ACHN (cell line): ENCODE results near the gene SFMBT2.

Source experiments
- DNase-seq: peaks from one replicate; pipeline ENCODE4 v3.0.0-alpha.2; 2015
- in situ Hi-C: cut with HindIII; loops from 2 replicates; pipeline ENCODE4 v1.10.0; 2017; ENCODE audit warnings: low sequenced_read_pairs, low pct_ligation_motif_present, low pct_unique_long_range_greater_than_20kb

The SFMBT2 gene

DNA sequence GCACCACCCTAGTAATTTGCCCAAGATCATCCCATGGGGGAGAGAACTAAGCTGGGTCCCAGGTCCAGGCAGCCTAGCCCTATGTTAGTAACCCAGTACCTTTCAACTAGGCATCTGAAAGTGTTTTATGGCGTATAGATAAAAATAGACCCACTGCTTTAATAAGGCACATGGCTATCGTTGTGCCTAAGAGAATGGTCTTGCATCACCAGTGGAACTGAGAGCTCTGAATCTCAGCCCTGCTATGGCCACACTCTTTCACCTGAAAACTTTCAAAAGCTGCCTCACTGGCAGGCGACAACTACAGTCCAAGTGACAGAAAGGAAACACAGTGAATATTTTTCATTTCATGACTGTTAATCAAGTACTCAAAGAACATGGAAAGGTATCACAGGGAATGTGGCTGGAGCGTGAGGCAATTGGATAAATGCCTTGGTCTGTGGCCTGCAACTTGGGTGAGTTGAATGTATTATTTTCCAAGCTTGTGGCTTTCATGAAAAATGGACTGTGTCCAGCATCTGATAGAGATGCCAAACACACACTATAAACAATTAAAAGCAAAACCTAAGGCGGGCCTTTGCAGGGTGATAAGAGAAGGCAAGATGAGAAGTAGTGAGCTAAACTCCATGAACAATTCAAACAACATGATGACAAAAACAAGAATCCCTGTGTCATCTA lies 18.0 kb upstream of the SFMBT2 start:
- DNase-seq = no peak
- in situ Hi-C loops = no loop called here

- no peak for DNase-seq
- in situ Hi-C loops = no loop called here
These were observed 15.5 kb upstream of the SFMBT2 start for GRCh38 chr10:7426349-7426748.

DNA sequence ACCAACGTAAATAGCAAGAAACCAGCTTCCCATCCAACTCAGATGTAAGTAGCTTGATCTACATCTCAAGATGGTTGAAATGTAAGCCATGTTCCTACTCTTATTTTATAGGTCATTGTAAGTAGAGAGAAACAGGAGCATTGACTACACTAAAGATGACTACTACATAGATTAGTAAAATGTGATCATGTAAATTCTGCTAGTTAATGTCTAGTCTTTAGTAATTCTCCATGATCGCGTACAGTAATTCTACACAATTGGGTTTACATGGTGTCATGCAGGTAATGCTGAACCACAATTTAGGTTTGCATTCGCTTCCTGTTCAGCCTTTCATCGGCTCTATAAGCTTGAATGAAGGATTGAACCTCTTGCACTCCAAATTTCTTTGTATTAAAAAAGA lies 14.9 kb upstream of the SFMBT2 start:
- in situ Hi-C loops = no loop called here
- DNase-seq = no peak

DNA sequence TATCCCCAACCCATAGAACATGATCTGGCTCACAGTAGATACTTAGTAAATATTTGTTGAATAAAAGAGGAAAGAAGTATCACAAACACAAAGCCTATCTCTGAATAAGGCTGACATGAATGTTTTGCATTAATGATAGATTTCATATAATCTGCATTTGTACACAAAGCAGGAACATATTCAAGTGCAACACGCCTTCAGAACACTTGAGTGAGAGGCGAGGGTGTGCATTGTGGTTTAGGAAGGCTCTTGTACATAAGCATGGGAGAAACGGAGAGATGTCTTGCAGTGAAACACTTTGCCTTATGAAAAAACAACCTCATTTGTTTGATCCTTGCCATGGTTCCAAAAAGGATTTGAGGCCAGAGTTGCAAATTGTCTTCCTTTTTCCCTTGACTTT lies 14.1 kb upstream of the SFMBT2 start:
- DNase-seq = no peak
- in situ Hi-C loops = no loop called here

DNA sequence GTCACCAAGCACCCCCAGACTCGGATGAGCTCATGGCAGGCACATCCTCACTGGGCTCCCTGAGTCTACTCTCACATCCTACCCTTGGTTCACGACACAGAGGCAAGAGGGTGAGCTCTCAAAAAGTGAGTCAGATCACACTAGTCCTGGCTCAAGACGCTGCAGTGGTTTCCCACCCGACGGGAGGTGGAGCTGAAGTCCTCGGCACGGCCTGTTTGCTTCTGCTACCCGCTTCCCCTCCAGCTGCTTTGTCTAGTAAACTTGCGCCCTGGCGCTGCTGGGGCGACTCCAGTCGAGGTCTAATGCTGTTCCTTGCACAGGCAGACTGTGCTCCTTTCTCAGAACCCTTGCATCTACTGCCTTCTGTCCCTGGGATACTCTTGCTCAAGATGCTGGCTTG lies 13.5 kb upstream of the SFMBT2 start:
- in situ Hi-C loops = no loop called here

GRCh38 chr10:7423521-7423920 lies 12.7 kb upstream of the SFMBT2 start:
- DNase-seq = no peak
- in situ Hi-C loops = no loop called here

More for the DNA sequence above, 13.5 kb upstream of the SFMBT2 start:
- DNase-seq = no peak

DNA sequence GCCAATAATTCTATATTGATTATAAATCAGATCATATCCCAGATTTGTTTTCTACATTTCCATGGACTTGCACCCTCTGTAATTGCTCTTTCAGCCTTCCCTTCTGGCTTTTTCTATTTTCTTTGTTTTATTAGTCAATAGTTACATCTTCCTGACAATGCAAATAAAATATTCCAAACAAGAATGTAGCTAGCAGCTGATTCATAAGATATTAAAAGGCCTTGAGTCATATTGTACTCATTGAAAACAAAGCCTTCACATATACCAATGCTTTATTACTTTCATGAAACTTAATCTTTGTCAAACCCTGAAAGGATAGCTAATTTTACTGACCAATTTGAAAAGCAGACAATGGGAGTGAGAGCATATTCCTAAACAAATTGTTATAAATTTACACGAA lies 10.7 kb upstream of the SFMBT2 start:
- in situ Hi-C loops = no loop called here
- no peak for DNase-seq

DNA sequence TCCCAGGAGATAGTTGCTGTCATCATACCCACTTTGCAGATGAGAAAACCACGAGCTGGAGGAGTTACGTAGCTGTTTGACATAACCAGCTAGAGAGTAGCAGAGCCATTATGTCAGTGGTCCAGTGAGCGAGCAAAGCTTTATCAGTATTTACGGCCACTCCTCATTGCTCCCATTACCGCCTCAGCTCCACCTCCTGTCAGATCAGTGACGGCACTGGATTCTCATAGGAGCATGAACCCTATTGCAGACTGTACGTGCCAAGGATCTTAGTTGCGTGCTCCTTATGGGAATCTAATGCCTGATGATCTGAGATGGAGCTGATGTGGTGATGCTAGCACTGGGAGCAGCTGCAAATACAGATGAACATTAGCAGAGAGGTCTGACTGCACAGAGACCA lies 9.2 kb upstream of the SFMBT2 start:
- DNase-seq = no peak
- in situ Hi-C loops = no loop called here

- no peak for DNase-seq
- in situ Hi-C loops = no loop called here
These were observed 7.0 kb upstream of the SFMBT2 start for GRCh38 chr10:7417807-7418206.

GRCh38 chr10:7417103-7417623 lies 6.3 kb upstream of the SFMBT2 start:
- DNase-seq = peak; percentile 28
- in situ Hi-C loops = no loop called here

DNA sequence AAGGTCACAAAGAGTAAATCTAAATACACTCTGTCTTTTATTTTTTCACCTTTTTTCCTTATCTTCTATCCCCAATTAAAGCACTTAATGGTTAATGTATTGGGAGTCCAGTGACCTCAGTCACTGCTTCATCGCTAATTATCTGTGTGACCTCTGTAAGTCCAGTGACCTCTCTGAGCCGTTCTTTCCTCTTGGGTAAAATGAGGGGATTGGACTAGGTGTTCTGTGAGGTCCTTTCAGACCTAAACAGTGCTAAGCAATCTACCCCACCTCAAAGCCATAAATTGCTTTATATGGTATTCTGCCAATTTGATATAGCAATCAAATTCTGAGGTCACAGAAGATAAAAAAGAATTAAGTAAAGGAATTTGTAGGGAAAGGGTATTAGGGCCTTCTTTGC lies 3.9 kb upstream of the SFMBT2 start:
- DNase-seq = no peak
- in situ Hi-C loops = no loop called here

DNA sequence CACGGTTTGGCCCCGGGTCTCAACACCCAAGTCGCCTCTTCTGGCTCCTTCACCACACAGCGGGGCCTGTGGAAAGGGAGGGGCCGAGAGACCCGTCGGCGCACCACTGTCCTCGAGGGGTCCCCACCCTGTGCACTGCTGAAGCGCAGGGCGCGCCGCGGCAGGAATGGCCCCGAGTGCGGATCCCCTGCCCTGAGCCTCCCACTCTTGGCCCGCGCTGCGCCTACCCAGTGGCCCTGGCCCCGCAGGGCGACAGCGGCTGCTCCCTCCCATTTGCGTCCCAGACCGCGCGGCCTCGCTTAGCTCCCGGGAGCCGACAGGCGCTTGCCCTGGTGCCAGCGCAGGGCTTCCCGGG lies 2.1 kb upstream of the SFMBT2 start:
- in situ Hi-C loops = no loop called here

DNA sequence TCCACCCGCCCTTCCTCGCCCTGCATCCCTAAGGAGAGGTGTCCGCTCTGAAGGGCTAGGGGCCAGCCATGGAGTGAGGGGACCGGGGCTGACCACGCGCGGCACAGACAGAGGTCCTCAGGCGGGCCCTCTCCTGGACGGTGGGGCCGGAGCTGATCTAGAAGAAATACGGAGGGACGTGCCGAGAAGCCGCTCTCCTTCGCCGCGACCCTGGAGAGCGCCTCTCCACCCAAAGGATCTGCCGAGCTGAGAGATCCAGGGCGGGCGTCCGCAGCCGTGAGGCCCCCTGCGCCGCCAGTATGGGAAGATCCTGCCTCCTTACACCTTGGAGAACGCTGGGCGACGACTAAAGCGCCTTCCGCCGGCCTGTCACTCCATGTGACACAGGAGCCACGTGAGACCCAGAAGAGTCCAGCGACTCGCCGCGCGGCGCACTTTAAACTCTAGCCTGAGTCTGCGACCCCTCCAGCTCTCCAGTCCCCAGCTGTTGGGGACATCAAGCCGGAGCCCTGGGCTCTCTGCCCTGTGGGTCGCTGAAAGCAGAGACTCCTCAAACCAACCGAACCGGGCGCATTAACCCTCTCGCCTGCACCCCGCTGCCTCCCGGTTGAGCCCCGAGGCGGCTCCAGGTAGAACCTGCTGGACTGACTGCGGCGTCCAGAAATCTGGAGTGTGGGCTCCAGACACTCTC lies 1.5 kb upstream of the SFMBT2 start:
- no peak for DNase-seq
- in situ Hi-C loops = no loop called here

More for the DNA sequence above, 2.1 kb upstream of the SFMBT2 start:
- no peak for DNase-seq

DNA sequence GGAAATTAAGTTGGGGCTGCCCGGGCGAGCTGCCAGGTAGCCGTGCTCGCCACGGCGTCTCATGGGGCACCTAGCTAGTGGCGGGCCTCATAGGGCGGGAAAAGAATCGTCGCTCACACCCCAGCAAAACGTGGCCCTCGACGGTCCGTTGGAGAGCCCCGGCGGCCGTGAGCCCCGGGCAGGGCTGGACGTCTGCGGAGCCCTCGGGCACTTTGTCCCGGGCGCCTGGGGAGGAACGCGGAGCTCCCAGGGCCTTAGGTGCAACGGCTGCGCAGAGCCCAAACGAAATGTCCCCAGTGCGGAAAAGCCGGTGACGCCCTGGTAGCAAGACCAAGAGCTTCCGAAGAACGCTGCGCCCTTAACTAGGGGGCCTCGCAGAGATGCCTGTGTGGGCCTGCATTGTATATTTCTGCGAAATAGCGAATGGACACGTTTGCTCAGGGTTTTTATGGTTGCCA lies 866 bp upstream of the SFMBT2 start:
- in situ Hi-C loops = no loop called here
- no peak for DNase-seq

DNA sequence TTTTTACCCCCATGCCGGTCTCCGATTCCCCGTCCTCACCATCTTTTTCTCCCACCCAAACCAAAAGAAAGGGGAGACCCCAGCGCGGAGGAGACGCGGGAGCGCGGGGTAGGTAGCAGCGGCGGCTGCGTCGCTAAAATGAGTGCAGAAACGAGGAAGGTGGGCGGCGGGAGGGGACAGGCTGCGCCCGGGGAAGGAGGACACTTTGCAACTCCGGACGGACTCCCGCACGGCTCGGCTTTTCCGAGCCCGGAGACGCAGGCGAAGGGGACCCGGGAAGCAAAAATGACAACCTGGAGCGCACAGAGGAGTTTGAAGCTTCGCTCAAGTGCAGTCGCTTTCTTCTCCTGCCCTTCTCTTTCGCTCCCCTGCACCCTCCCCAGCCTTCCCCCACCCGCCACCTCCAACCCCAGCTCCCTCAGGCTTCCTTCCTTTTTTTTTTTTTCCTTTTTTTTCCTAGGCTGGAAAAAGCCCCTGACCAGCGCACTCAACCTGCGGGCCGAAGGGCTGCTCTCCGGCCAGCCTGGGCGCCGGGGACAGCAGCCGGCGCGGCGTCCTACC lies 453 bp downstream of the SFMBT2 start:
- in situ Hi-C loops = no loop called here
- no peak for DNase-seq

DNA sequence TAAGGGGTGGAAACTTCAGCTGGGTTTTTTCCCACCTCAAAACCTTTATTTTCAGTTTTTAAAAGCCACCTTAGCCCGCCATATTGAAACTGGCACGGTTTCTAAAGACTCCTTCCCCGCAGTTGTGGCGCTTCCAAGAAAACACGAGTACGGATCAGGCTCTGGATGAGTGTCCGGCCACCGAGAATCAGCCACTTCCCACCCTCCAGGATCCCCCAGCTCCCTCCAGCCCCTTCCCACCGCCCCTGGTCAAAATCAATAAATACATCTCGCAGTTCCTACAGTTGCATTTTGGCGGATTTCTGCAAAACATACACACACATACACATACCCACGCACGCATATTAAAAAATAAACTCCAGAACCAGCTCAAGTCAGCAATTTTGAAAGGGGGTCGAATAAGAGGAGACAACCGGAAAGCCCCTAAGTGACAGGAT lies 1.1 kb downstream of the SFMBT2 start:
- no peak for DNase-seq
- in situ Hi-C loops = no loop called here

- DNase-seq = no peak
- in situ Hi-C loops = no loop called here
These were observed 1.6 kb downstream of the SFMBT2 start for GRCh38 chr10:7409045-7409731.

DNA sequence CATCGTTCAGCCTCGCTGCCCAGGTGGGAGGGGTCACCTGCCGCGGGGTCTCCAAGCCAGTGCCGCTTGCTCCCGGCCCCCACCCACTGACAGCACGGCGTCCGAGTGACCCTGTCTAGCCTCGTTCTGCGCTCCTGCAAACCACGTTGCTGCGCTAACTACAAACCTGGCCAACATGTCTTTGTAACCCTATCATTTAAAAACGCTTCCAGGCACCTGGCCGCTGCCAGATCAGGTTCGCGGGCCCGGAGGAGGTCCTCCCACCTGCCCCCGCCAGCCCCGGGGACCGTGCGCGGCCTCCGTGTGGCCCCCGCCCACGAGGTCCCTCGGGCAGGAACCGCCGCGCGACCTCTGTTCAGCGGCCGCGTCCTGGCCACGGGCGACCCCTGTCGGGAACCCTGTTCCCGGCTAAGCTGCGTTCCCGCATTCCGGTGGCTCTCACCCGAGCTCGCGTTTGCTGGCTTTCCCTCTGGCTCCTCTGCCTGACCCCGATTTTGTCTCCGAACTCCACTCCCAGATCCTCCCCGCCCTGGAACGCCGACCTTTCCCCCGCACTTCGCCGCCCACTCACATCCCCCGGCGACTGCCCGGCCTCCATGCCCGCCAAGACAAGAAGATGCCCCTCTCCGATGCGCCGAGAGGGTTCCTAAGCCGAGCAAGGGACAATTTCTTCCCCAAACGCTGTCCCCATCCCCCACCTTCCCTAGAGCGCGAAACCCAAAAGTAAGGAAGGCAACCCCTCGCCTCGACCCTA lies 2.4 kb downstream of the SFMBT2 start:
- in situ Hi-C loops = no loop called here
- DNase-seq = peak; percentile 15
